Activated naive CD8-positive, alpha-beta T cell treated with anti-CD3 and anti-CD28 coated beads, Interleukin-2, amount 50 U/mL, for 24 hours (primary cell): ENCODE measurements around the gene PDIA5.

Source experiments
- ATAC-seq: fragments of 150-1000 bp; cut with Tn5 transposase; one replicate; pipeline ENCODE4 v1.10.0; 2021
- DNase-seq: peaks from one replicate; pipeline ENCODE4 v3.0.0; 2021
- H3K27ac Mint-ChIP-seq: one replicate; pipeline ENCODE4 v1.8.0; 2021; ENCODE audit warnings: mild to moderate bottlenecking, mixed read lengths
- H3K27me3 Mint-ChIP-seq: one replicate; pipeline ENCODE4 v1.8.0; 2021; ENCODE audit warnings: mixed read lengths
- H3K36me3 Mint-ChIP-seq: one replicate; pipeline ENCODE4 v1.8.0; 2021; ENCODE audit warnings: low read depth, mixed read lengths
- H3K4me1 Mint-ChIP-seq: one replicate; pipeline ENCODE4 v1.8.0; 2021; ENCODE audit warnings: mixed read lengths
- H3K4me3 Mint-ChIP-seq: one replicate; pipeline ENCODE4 v1.8.0; 2021; ENCODE audit warnings: mild to moderate bottlenecking, moderate library complexity, mixed read lengths
- H3K9me3 Mint-ChIP-seq: one replicate; pipeline ENCODE4 v1.8.0; 2021; ENCODE audit warnings: mixed read lengths

PDIA5 gene

GRCh38 chr3:123032057-123032456 lies 34.8 kb upstream of the PDIA5 start:
- DNase-seq (no peak), ATAC-seq (no peak)
- Mint-ChIP-seq H3K4me1 (peaks cover 6% of the 10 kb centered on the region), H3K4me3 (no peak overlapping the region), H3K27me3 (peaks cover 37% of the 10 kb centered on the region), H3K36me3 (no peaks in the 10 kb centered on the region), H3K9me3 (no peaks in the 10 kb centered on the region), H3K27ac (no peak overlapping the region)

- Mint-ChIP-seq H3K27ac (no peak overlapping the region), H3K4me3 (no peak overlapping the region), H3K36me3 (no peaks in the 10 kb centered on the region), H3K4me1 (no peaks in the 10 kb centered on the region), H3K27me3 (peaks cover 32% of the 10 kb centered on the region), H3K9me3 (no peaks in the 10 kb centered on the region)
- DNase-seq (no peak), ATAC-seq (no peak)
Measured at GRCh38 chr3:123034120-123034519, 32.7 kb upstream of the PDIA5 start.

GRCh38 chr3:123034996-123035395 lies 31.8 kb upstream of the PDIA5 start:
- H3K9me3 Mint-ChIP-seq = no peaks in the 10 kb centered on the region
- H3K4me3 Mint-ChIP-seq = no peak overlapping the region
- H3K4me1 Mint-ChIP-seq = no peaks in the 10 kb centered on the region
- ATAC-seq = no peak
- no peaks in the 10 kb centered on the region for H3K36me3 Mint-ChIP-seq
- peaks cover 28% of the 10 kb centered on the region for H3K27me3 Mint-ChIP-seq
- DNase-seq = no peak
- H3K27ac Mint-ChIP-seq = no peak overlapping the region

- Mint-ChIP-seq H3K27me3 (peaks cover 29% of the 10 kb centered on the region), H3K9me3 (no peaks in the 10 kb centered on the region), H3K4me3 (no peak overlapping the region), H3K4me1 (no peaks in the 10 kb centered on the region), H3K36me3 (no peaks in the 10 kb centered on the region), H3K27ac (no peak overlapping the region)
- no peak for DNase-seq
- ATAC-seq = no peak
Measured at GRCh38 chr3:123036352-123037014, 30.3 kb upstream of the PDIA5 start.

- no peaks in the 10 kb centered on the region for H3K9me3 Mint-ChIP-seq
- H3K27ac Mint-ChIP-seq = no peak overlapping the region
- peaks cover 29% of the 10 kb centered on the region for H3K27me3 Mint-ChIP-seq
- H3K4me3 Mint-ChIP-seq = no peak overlapping the region
- no peak for ATAC-seq
- H3K4me1 Mint-ChIP-seq = no peaks in the 10 kb centered on the region
- H3K36me3 Mint-ChIP-seq = no peaks in the 10 kb centered on the region
- DNase-seq = no peak
Measured at GRCh38 chr3:123037015-123037375, 29.8 kb upstream of the PDIA5 start.

GRCh38 chr3:123038751-123039150 lies 28.1 kb upstream of the PDIA5 start:
- Mint-ChIP-seq H3K27me3 (peaks cover 31% of the 10 kb centered on the region), H3K4me3 (no peak overlapping the region), H3K9me3 (no peaks in the 10 kb centered on the region), H3K36me3 (no peaks in the 10 kb centered on the region), H3K27ac (no peak overlapping the region), H3K4me1 (no peaks in the 10 kb centered on the region)
- DNase-seq (no peak), ATAC-seq (no peak)

- H3K27me3 Mint-ChIP-seq = peaks cover 31% of the 10 kb centered on the region
Measured at GRCh38 chr3:123039178-123039577, 27.6 kb upstream of the PDIA5 start.

GRCh38 chr3:123042413-123042812 lies 24.4 kb upstream of the PDIA5 start:
- H3K9me3 Mint-ChIP-seq = no peaks in the 10 kb centered on the region
- no peak overlapping the region for H3K27ac Mint-ChIP-seq
- ATAC-seq (no peak), DNase-seq (no peak)
- peaks cover 20% of the 10 kb centered on the region for H3K27me3 Mint-ChIP-seq
- no peak overlapping the region for H3K4me3 Mint-ChIP-seq
- no peaks in the 10 kb centered on the region for H3K36me3 Mint-ChIP-seq
- no peaks in the 10 kb centered on the region for H3K4me1 Mint-ChIP-seq

More at GRCh38 chr3:123039178-123039577, 27.6 kb upstream of the PDIA5 start:
- ATAC-seq = no peak
- no peaks in the 10 kb centered on the region for H3K36me3 Mint-ChIP-seq
- no peak overlapping the region for H3K4me3 Mint-ChIP-seq
- DNase-seq = no peak
- H3K4me1 Mint-ChIP-seq = no peaks in the 10 kb centered on the region
- no peaks in the 10 kb centered on the region for H3K9me3 Mint-ChIP-seq
- no peak overlapping the region for H3K27ac Mint-ChIP-seq

GRCh38 chr3:123044981-123045763 lies 21.7 kb upstream of the PDIA5 start:
- Mint-ChIP-seq H3K36me3 (no peaks in the 10 kb centered on the region), H3K27ac (no peak overlapping the region), H3K27me3 (peaks cover 7% of the 10 kb centered on the region), H3K4me1 (no peaks in the 10 kb centered on the region), H3K4me3 (no peak overlapping the region), H3K9me3 (no peaks in the 10 kb centered on the region)
- DNase-seq (no peak), ATAC-seq (no peak)

- Mint-ChIP-seq H3K27me3 (peaks cover 6% of the 10 kb centered on the region), H3K36me3 (no peaks in the 10 kb centered on the region)
Measured at GRCh38 chr3:123046262-123047061, 20.4 kb upstream of the PDIA5 start.

GRCh38 chr3:123047062-123047319 lies 19.8 kb upstream of the PDIA5 start:
- Mint-ChIP-seq H3K27me3 (peaks cover 6% of the 10 kb centered on the region), H3K4me3 (no peak overlapping the region), H3K9me3 (no peaks in the 10 kb centered on the region), H3K4me1 (no peaks in the 10 kb centered on the region), H3K27ac (no peak overlapping the region), H3K36me3 (no peaks in the 10 kb centered on the region)
- ATAC-seq (no peak), DNase-seq (no peak)

More at GRCh38 chr3:123046262-123047061, 20.4 kb upstream of the PDIA5 start:
- DNase-seq (no peak), ATAC-seq (no peak)
- Mint-ChIP-seq H3K4me3 (no peak overlapping the region), H3K27ac (no peak overlapping the region), H3K9me3 (no peaks in the 10 kb centered on the region), H3K4me1 (no peaks in the 10 kb centered on the region)

- H3K27ac Mint-ChIP-seq = no peak overlapping the region
- no peak overlapping the region for H3K4me3 Mint-ChIP-seq
- ATAC-seq (no peak), DNase-seq (no peak)
- H3K36me3 Mint-ChIP-seq = no peaks in the 10 kb centered on the region
- no peaks in the 10 kb centered on the region for H3K4me1 Mint-ChIP-seq
- H3K9me3 Mint-ChIP-seq = no peaks in the 10 kb centered on the region
- H3K27me3 Mint-ChIP-seq = peaks cover 3% of the 10 kb centered on the region
Measured at GRCh38 chr3:123048480-123049237, 18.2 kb upstream of the PDIA5 start.

- H3K27ac Mint-ChIP-seq = no peak overlapping the region
- no peaks in the 10 kb centered on the region for H3K36me3 Mint-ChIP-seq
- H3K4me3 Mint-ChIP-seq = no peak overlapping the region
- no peak for ATAC-seq
- H3K9me3 Mint-ChIP-seq = no peaks in the 10 kb centered on the region
- H3K27me3 Mint-ChIP-seq = peaks cover 1% of the 10 kb centered on the region
- no peak for DNase-seq
- no peaks in the 10 kb centered on the region for H3K4me1 Mint-ChIP-seq
Measured at GRCh38 chr3:123050666-123051065, 16.2 kb upstream of the PDIA5 start.

GRCh38 chr3:123053107-123053506 lies 13.7 kb upstream of the PDIA5 start:
- ATAC-seq = no peak
- Mint-ChIP-seq H3K9me3 (no peaks in the 10 kb centered on the region), H3K27me3 (peaks cover 1% of the 10 kb centered on the region), H3K27ac (no peak overlapping the region), H3K4me3 (no peak overlapping the region), H3K36me3 (no peaks in the 10 kb centered on the region), H3K4me1 (no peaks in the 10 kb centered on the region)
- no peak for DNase-seq
